MCF 10A (cell line): Measurements from ENCODE around the gene TIE1. TPM values are rescaled to one million over a fixed set of nuclear protein-coding genes. Genes with fewer than 3 reads are reported as not detected.
A peak's percentile ranks its signal among the peaks of the same experiment; 100 is the strongest.

Experiments used
- BruUV-seq: library from RNA; stranded (reverse); fragments of 400-500 nt; replicated peaks from 2 replicates; lab custom pipeline; 2021; lab: Mats Ljungman, UMichigan
- CTCF ChIA-PET: fragments of 300-600 bp; sonication (Branson Sonifier 250); formaldehyde crosslinking; extraction: SDS; loops from one replicate; lab custom pipeline; 2021; ENCODE audit warnings: antibody characterized with exemption, inconsistent platforms; lab: Yijun Ruan, JAX
- POLR2A ChIA-PET: fragments of 300-600, 350-650 bp; sonication (Branson Sonifier 250); formaldehyde crosslinking; extraction: SDS; loops from one replicate; lab custom pipeline; 2020; ENCODE audit warnings: antibody characterized with exemption, inconsistent platforms; lab: Yijun Ruan, JAX
- DNase-seq: peaks from one replicate; pipeline ENCODE4 v3.0.0-alpha.2; 2018; ENCODE audit not compliant: unreplicated experiment
- H3K27ac Mint-ChIP-seq: one replicate; pipeline ENCODE4 v1.8.0; 2022; ENCODE audit warnings: mild to moderate bottlenecking, low read depth, mixed read lengths; ENCODE audit not compliant: unreplicated experiment
- H3K27me3 Mint-ChIP-seq: one replicate; pipeline ENCODE4 v1.8.0; 2022; ENCODE audit warnings: mixed read lengths; ENCODE audit not compliant: insufficient read depth, unreplicated experiment
- H3K36me3 Mint-ChIP-seq: one replicate; pipeline ENCODE4 v1.8.0; 2022; ENCODE audit warnings: mild to moderate bottlenecking, moderate library complexity, mixed read lengths; ENCODE audit not compliant: insufficient read depth, unreplicated experiment
- H3K4me1 Mint-ChIP-seq: one replicate; pipeline ENCODE4 v1.8.0; 2022; ENCODE audit warnings: mixed read lengths; ENCODE audit not compliant: insufficient read depth, unreplicated experiment
- H3K4me3 Mint-ChIP-seq: one replicate; pipeline ENCODE4 v1.8.0; 2022; ENCODE audit warnings: mild to moderate bottlenecking, moderate library complexity, mixed read lengths; ENCODE audit not compliant: unreplicated experiment
- H3K9me3 Mint-ChIP-seq: one replicate; pipeline ENCODE4 v1.8.0; 2022; ENCODE audit warnings: mixed read lengths; ENCODE audit not compliant: unreplicated experiment
- intact Hi-C: fragments of 100-400 bp; cut with micrococcal nuclease; formaldehyde crosslinking; loops from 2 replicates; pipeline ENCODE4 v1.14.1; 2022
- total RNA-seq: library from RNA; stranded (reverse); gene quantifications from 2 replicates; pipeline ENCODE4 v1.2.3, GENCODE V29; 2022
- TF ChIP-seq, protein P1 (sequence below): fragments of 200-600 bp; IDR thresholded peaks from one replicate; pipeline ENCODE4 v1.8.0; 2022; ENCODE audit warnings: antibody characterized with exemption, mild to moderate bottlenecking; ENCODE audit not compliant: unreplicated experiment

Gene TIE1
- total RNA-seq, 1 experiment from 2014 or later = not detected

DNA sequence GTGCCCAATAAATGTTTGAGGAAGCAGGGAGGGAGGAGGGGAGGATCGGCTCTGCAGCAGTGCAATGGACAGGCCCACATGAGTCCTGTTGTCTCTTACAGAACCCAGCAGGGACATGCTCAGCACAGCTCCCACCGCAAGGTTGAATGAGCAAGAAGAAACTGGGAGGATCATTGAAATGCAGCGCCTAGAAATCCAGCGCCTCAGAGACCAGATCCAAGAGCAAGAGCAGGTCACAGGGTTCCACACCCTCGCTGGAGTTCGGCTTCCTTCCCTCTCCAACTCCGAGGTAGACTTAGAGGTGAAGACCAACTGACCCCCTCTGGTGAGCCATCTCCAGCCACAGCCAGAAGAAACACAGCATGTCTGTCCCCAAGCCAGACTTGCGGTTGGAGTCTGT, 46.9 kb upstream of the TIE1 start:
- H3K27me3 Mint-ChIP-seq = peaks cover 19% of the 10 kb centered on the region
- TF ChIP-seq, protein P1, sequence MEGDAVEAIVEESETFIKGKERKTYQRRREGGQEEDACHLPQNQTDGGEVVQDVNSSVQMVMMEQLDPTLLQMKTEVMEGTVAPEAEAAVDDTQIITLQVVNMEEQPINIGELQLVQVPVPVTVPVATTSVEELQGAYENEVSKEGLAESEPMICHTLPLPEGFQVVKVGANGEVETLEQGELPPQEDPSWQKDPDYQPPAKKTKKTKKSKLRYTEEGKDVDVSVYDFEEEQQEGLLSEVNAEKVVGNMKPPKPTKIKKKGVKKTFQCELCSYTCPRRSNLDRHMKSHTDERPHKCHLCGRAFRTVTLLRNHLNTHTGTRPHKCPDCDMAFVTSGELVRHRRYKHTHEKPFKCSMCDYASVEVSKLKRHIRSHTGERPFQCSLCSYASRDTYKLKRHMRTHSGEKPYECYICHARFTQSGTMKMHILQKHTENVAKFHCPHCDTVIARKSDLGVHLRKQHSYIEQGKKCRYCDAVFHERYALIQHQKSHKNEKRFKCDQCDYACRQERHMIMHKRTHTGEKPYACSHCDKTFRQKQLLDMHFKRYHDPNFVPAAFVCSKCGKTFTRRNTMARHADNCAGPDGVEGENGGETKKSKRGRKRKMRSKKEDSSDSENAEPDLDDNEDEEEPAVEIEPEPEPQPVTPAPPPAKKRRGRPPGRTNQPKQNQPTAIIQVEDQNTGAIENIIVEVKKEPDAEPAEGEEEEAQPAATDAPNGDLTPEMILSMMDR = no peak
- intact Hi-C loops = no loop called here
- no peak for DNase-seq
- no peaks in the 10 kb centered on the region for H3K36me3 Mint-ChIP-seq
- ChIA-PET CTCF (no interaction called here), POLR2A (no interaction called here)
- peaks cover 9% of the 10 kb centered on the region for H3K4me1 Mint-ChIP-seq
- no TSS peak for BruUV-seq
- H3K9me3 Mint-ChIP-seq = peaks cover 6% of the 10 kb centered on the region
- H3K27ac Mint-ChIP-seq = no peak overlapping the region
- H3K4me3 Mint-ChIP-seq = no peak overlapping the region

DNA sequence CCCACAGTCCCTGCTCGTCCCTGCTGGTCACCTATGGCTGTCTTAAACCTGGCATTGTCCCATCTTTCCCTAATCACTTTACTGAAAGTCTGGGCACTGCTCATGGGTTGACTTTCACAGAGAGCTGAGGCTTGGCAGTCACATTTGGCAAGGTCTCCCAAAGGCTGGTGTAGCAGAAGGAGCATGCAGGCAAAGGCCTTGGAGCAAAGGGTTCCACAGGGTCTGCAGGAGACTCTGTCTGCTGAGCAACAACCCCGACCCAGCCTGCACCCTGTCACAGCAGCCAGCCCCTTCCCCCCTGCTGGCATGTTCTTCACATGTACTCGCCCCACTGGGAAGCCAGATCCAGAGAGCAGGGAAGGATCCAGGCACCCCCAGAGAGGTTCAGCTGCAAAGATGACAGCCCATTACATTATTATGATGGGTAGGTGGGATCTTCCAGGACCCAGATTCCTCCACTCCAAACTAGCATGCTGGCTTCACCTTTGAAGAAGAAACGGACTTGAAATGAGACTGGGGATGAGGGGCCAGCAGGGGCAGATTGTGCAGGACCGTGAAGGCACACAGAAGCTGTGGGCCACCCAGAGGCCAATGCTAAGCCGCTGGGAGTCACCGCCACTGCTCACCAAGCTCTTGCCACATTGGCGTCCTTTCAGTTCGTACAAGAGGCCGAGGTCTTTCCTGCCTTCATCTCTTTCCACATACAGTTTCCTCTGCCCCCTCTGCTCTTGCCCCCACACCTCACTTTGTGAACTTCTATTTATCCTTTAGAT, 45.2 kb upstream of the TIE1 start:
- no peak overlapping the region for H3K4me3 Mint-ChIP-seq
- CTCF ChIA-PET = no interaction called here
- H3K4me1 Mint-ChIP-seq = peaks cover 9% of the 10 kb centered on the region
- no peaks in the 10 kb centered on the region for H3K36me3 Mint-ChIP-seq
- intact Hi-C loops = no loop called here
- BruUV-seq = no TSS peak
- peaks cover 6% of the 10 kb centered on the region for H3K9me3 Mint-ChIP-seq
- peaks cover 19% of the 10 kb centered on the region for H3K27me3 Mint-ChIP-seq
- POLR2A ChIA-PET = interaction anchor here (0.7 kb wide), 1 partner anchor 13 kb away, joined by 4 read pairs; no protein-coding TSS in a partner anchor
- TF ChIP-seq, protein P1 = no peak
- DNase-seq = no peak
- no peak overlapping the region for H3K27ac Mint-ChIP-seq

DNA sequence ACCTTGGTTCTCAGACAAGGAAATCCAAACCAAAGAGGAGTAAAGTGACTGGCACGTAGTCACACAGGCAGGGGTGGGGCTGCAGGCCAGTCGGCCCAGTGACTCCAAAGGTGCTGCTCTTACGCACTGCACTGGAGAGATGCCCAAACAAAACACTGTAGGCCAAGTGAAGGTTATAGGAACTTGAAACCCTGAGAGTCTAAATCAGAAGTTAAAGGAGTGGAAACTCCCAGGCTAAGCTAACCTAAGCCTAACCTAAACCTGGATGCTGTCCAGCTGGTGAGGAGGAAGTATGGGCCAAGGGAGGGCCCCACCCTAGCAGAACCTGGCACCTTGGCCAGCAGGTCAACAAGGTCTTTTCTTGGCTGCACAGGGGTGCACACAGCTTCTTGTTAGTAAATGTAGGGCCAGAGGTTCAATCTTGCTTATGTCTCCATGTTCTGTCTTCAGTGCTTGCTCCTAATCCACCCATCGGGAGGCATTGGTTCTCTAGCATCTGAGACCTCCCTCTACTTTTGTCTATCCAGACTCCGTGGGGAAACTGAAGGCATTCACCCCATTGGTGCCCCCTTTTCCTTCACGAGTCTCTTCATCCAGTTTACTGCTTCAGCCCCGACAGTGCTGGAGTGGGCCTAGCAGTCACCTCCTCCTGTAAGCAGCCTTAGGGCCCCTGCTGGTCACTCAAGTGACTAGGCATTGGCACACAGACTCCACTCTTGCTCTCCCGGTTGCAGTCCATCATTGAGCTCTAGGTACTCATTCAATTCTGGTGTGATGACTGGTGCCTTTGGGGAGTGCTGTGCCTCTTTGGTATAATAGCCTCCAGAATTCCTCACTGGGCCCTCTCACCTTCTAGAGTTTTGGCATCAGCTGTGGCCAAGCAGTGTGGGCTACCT, 43.9 kb upstream of the TIE1 start:
- Mint-ChIP-seq H3K27me3 (peaks cover 19% of the 10 kb centered on the region), H3K27ac (no peak overlapping the region), H3K4me3 (no peak overlapping the region), H3K36me3 (no peaks in the 10 kb centered on the region), H3K9me3 (peaks cover 6% of the 10 kb centered on the region), H3K4me1 (peaks cover 9% of the 10 kb centered on the region)
- DNase-seq = peak; percentile 29
- CTCF ChIA-PET = interaction anchor here (0.5 to 1.0 kb wide), 2 partner anchors 343 to 474 kb away, joined by 3 to 4 read pairs; no protein-coding TSS in a partner anchor
- TF ChIP-seq, protein P1 = no peak
- no TSS peak for BruUV-seq
- POLR2A ChIA-PET = interaction anchor here (0.7 kb wide), 1 partner anchor 14 kb away, joined by 4 read pairs; no protein-coding TSS in a partner anchor
- intact Hi-C loops = no loop called here

DNA sequence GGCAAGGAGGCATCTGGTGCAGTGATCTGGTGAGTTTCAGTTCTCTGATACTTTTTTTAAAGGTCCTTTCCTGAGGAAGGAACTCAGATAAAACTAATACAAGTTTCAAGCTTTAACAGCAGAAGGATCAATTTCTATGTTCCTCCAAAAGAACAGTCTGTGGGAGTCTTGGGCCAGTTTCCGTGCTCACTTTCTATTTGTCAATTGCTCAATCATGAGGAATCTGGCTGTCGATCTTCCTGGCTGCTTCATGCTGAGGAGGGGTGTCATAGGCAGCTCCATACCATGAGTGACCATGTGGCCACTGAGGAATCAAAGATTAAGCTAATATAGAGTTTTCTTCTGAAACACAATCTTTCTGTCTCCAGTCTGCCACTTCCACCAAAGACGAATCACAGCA, 42.4 kb upstream of the TIE1 start:
- TF ChIP-seq, protein P1 = no peak
- no peak overlapping the region for H3K4me3 Mint-ChIP-seq

More for the DNA sequence above, 42.4 kb upstream of the TIE1 start:
- Mint-ChIP-seq H3K4me1 (peaks cover 9% of the 10 kb centered on the region), H3K9me3 (peaks cover 18% of the 10 kb centered on the region), H3K27me3 (peaks cover 7% of the 10 kb centered on the region), H3K27ac (no peak overlapping the region), H3K36me3 (no peaks in the 10 kb centered on the region)
- BruUV-seq = no TSS peak
- ChIA-PET CTCF (interaction anchor here (1.1 to 1.2 kb wide), 3 partner anchors 14 to 31 kb away, joined by 3 to 5 read pairs (median 3); partner anchors contain the start of gene C1orf210), POLR2A (no interaction called here)
- DNase-seq = no peak
- intact Hi-C loops = no loop called here
